ENCODE data around the gene IGFBP7.

- TF ChIP-seq SUZ12 (IDR thresholded peaks at IDR 0.05; ENCODE audit: extremely low read depth, insufficient read depth, insufficient read length), result no peak
- no peak for TF ChIP-seq ZNF274 (IDR thresholded peaks at IDR 0.05; ENCODE audit: low read depth, low read length)
These were observed 119.9 kb downstream of the IGFBP7 start for GRCh38 chr4:56990109-56990905.
